GM21360 (cell line): ENCODE measurements around the gene ABCG1.

Experiments
- ATAC-seq: cut with Tn5 transposase; IDR thresholded peaks from one replicate; pipeline ENCODE4 v1.9.1; 2021; ENCODE audit warnings: mild to moderate bottlenecking, moderate library complexity; ENCODE audit not compliant: unreplicated experiment

Gene ABCG1

DNA sequence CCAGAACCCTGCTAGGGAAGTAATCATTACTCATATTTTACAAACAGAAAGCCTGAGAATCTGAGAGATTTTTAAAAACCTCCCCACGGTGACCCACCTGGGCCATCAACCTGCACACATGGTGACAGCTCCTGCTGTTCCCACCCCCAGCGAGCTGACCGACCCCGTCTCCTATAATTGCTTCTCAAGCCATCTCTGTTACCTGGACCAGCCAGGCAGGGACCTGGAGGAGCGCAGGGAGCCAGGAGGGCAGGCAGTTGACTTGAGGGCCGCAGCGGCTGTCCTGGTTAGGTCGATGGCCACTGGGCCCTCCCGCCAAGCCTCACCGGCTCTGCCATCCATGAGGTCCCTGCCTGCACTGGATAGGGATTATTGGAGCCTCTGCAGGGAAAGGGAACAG, 124.2 kb downstream of the ABCG1 start:
- no peak for ATAC-seq

DNA sequence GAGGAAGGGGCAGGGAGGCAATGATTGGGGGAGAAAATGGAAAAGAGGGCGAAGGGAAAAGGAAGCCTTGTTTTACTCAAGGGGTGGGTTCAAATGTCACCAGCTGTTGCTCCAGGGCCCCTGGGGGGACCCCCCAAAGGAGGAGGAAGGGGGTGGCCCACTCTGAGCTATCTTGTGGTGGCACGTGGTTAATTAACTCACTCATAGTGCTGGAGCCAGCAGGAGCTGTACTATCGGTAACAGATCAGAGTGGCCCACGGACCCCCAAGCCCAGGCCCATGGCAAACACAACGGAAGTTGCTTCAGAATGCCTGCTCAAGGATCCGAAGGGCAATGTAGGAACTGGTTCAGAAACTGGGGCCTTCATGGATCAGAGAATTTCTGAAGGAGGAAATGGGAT, 124.6 kb downstream of the ABCG1 start:
- ATAC-seq = no peak

DNA sequence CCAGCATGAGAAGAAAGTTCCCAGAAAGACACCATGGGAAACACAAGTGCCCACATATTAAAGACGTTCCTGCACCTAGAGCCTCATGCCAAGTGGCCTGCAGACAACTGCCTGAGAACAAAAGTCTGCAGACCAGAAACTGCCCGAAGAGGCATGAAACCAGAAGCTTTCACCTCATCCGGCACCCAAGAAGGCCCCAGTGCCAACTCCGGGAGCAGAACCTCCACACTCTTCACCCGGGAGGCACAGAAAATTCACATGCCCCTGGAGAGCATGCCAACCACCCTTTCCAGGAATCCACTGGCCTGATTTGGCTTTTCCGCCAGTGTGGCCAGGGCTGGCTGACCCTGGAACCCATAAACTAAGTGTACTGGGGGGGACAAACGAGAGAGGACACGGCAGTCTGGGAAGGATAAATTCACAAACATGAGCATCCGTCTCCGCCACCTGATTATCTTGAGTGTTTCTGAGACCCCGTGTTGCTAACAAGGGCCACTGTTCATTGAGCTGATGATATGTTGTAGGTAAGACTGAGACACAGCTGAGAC, 125.1 kb downstream of the ABCG1 start:
- ATAC-seq = no peak

- no peak for ATAC-seq
These were observed 125.7 kb downstream of the ABCG1 start for GRCh38 chr21:42344631-42345030.

DNA sequence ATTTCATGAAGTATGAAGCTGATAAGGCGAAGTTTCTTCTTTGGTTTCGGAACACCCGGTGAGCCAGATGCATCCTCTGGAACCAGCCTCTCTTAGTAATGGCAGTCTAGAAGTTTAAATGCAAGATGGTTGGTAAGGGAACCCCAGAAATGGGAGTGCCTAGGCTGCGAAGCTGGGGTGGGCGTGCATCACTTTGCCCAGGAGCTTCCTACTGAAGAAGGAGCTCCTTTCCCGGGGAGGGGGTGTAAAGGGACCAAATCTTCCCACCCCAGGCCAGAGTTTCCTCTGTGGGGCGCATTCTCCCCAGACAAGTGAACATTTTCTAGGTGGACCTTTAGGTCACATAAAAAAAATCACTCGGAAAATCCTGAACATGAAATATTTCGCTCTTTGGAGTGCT, 127.5 kb downstream of the ABCG1 start:
- ATAC-seq = no peak
